Measurements from ENCODE around the gene MYO5C. TPM values are rescaled to one million over a fixed set of nuclear protein-coding genes. Genes with fewer than 3 reads are reported as not detected.

The MYO5C gene
- total and polyA plus RNA-seq, 2 of the 13 experiments (the other 11 are each of a cell fraction or from before 2014, with no cell fraction given) = 15.7 to 23.7 TPM

- Histone ChIP-seq H3K4me2 (ENCODE audit: low read depth, low read length) (no peak overlapping the region), H3K36me3 (replicated peaks in 1 of 2; ENCODE audit: control insufficient read depth in 1 of 2, insufficient read depth in 2 of 2, low read length in 2 of 2) (peaks cover 2 to 9% of the 10 kb centered on the region in 2 experiments; a peak in 3 of 5 replicates), H3K27me3 (ENCODE audit: control insufficient read depth in 1 of 2, insufficient read depth in 2 of 2, low read length in 2 of 2) (no peaks in the 10 kb centered on the region), H3K9ac (ENCODE audit: insufficient read depth, low read depth, low read length) (no peak overlapping the region), H3K4me3 (replicated peaks in 1 of 3; ENCODE audit: insufficient read depth in 1 of 3, low read depth in 2 of 3, low read length in 3 of 3) (no peak overlapping the region), H3K27ac (ENCODE audit: extremely low read length, insufficient read depth, low read length) (no peak overlapping the region), H2AFZ (ENCODE audit: low read length) (no peak overlapping the region), H4K20me1 (ENCODE audit: insufficient read depth, low read length) (no peaks in the 10 kb centered on the region), H3K4me1 (ENCODE audit: insufficient read depth, low read length) (no peaks in the 10 kb centered on the region), H3K79me2 (ENCODE audit: insufficient read depth, low read length) (no peaks in the 10 kb centered on the region), H3K9me3 (ENCODE audit: low read length) (no peaks in the 10 kb centered on the region)
- FAIRE-seq (no peak), ATAC-seq (no peak), DNase-seq (ENCODE audit: low spot score) (no peak)
- TF ChIP-seq ZNF713 (CRISPR knock-in tag; IDR thresholded peaks at IDR 0.05) = no peak
- TF ChIP-seq TCF7L2 (IDR thresholded peaks at IDR 0.05; ENCODE audit: low read depth, low read length) = no peak
- TF ChIP-seq CEBPB (IDR thresholded peaks at IDR 0.05; ENCODE audit: borderline replicate concordance, low read depth, low read length) = 0 out of 2 replicates have a peak, but pooled peaks have one; percentile 13
- no peak for TF ChIP-seq ZNF7 (CRISPR knock-in tag; IDR thresholded peaks at IDR 0.05)
- intact Hi-C loops (cut with micrococcal nuclease; ENCODE audit: unreplicated experiment) (no loop called here), in situ Hi-C loops (cut with HindIII; ENCODE audit: extremely low pct_ligation_motif_present, low pct_unique_long_range_greater_than_20kb) (no loop called here)
- WGBS (ENCODE audit: low lambda C conversion rate) = 92% methylated on average over 2 of the region's 2 CpGs
- ChIA-PET CTCF (ENCODE audit: low intra/inter-chr PET ratio, low total read pairs) (no interaction called here), POLR2A (no interaction called here)
- BruUV-seq (replicated peaks) = no TSS peak
Observed at GRCh38 chr15:52317688-52318087, 22.1 kb upstream of the MYO5C start.

- Histone ChIP-seq H4K20me1 (ENCODE audit: insufficient read depth, low read length) (no peaks in the 10 kb centered on the region), H3K36me3 (replicated peaks in 1 of 2; ENCODE audit: control insufficient read depth in 1 of 2, insufficient read depth in 2 of 2, low read length in 2 of 2) (peaks cover 2 to 7% of the 10 kb centered on the region in 2 experiments; a peak in 3 of 5 replicates), H3K4me2 (ENCODE audit: low read depth, low read length) (no peak overlapping the region), H3K79me2 (ENCODE audit: insufficient read depth, low read length) (no peaks in the 10 kb centered on the region), H3K4me3 (replicated peaks in 1 of 3; ENCODE audit: insufficient read depth in 1 of 3, low read depth in 2 of 3, low read length in 3 of 3) (no peak overlapping the region), H3K9me3 (ENCODE audit: low read length) (no peaks in the 10 kb centered on the region), H2AFZ (ENCODE audit: low read length) (no peak overlapping the region), H3K27me3 (ENCODE audit: control insufficient read depth in 1 of 2, insufficient read depth in 2 of 2, low read length in 2 of 2) (no peaks in the 10 kb centered on the region), H3K27ac (ENCODE audit: extremely low read length, insufficient read depth, low read length) (no peak overlapping the region), H3K9ac (ENCODE audit: insufficient read depth, low read depth, low read length) (no peak overlapping the region), H3K4me1 (ENCODE audit: insufficient read depth, low read length) (no peaks in the 10 kb centered on the region)
- no TSS peak for BruUV-seq (replicated peaks)
- ATAC-seq (no peak), DNase-seq (ENCODE audit: low spot score) (no peak), FAIRE-seq (no peak)
- in situ Hi-C loops (cut with HindIII; ENCODE audit: extremely low pct_ligation_motif_present, low pct_unique_long_range_greater_than_20kb) (no loop called here), intact Hi-C loops (cut with micrococcal nuclease; ENCODE audit: unreplicated experiment) (no loop called here)
- ChIA-PET POLR2A (no interaction called here), CTCF (ENCODE audit: low intra/inter-chr PET ratio, low total read pairs) (no interaction called here)
- WGBS (ENCODE audit: low lambda C conversion rate) = 93% methylated on average over 2 of the region's 2 CpGs
- TF ChIP-seq POGK (CRISPR knock-in tag; conservative IDR thresholded peaks at IDR 0.05) (no peak), SMYD3 (CRISPR knock-in tag; IDR thresholded peaks at IDR 0.05) (no peak), TIGD3 (CRISPR knock-in tag; IDR thresholded peaks at IDR 0.05; ENCODE audit: borderline replicate concordance) (no peak), ZFYVE20 (CRISPR knock-in tag; IDR thresholded peaks at IDR 0.05; ENCODE audit: borderline replicate concordance, low read depth) (no peak), TGIF2 (CRISPR knock-in tag; IDR thresholded peaks at IDR 0.05) (no peak), GTF3A (CRISPR knock-in tag; conservative IDR thresholded peaks at IDR 0.05) (no peak), RFX1 (IDR thresholded peaks at IDR 0.05) (no peak), ZFP36 (IDR thresholded peaks at IDR 0.05; ENCODE audit: borderline replicate concordance, low read depth, low read length, partially characterized antibody) (no peak), ELF1 (CRISPR knock-in tag; IDR thresholded peaks at IDR 0.05) (no peak), GATA4 (IDR thresholded peaks at IDR 0.05; ENCODE audit: borderline replicate concordance, low read depth) (no peak), ZBTB8A (CRISPR knock-in tag; IDR thresholded peaks at IDR 0.05; ENCODE audit: borderline replicate concordance, low read depth) (no peak), SKI (IDR thresholded peaks at IDR 0.05; ENCODE audit: partially characterized antibody) (no peak), SATB2 (CRISPR knock-in tag; IDR thresholded peaks at IDR 0.05) (no peak)
Observed at GRCh38 chr15:52317022-52317421, 21.4 kb upstream of the MYO5C start.
